Neural cell (in vitro differentiated cells): ENCODE data around the gene TIE1. TPM values are rescaled to one million over a fixed set of nuclear protein-coding genes. Genes with fewer than 3 reads are reported as not detected.

Experiments used
- H2AFZ ChIP-seq: fragments of 200-600, 300-800 bp; sonication (generic), shearing (Covaris generic); 2 replicates; pipeline ENCODE4 v1.6.0; 2014; ENCODE audit warnings: low read depth, mild to moderate bottlenecking, antibody characterized with exemption, low read length, moderate library complexity
- H3F3A ChIP-seq: fragments of 200-600 bp; shearing (Covaris generic); 2 replicates; pipeline ENCODE4 v1.6.1; 2016; ENCODE audit warnings: mild to moderate bottlenecking, moderate library complexity, mixed read lengths, antibody characterized with exemption, low read length; ENCODE audit not compliant: insufficient read depth, poor library complexity, severe bottlenecking
- H3K27ac ChIP-seq: fragments of 200-600, 300-800 bp; sonication (generic), shearing (Covaris generic); 2 replicates; pipeline ENCODE4 v1.5.1; 2014; ENCODE audit warnings: mild to moderate bottlenecking, low read length, moderate library complexity
- H3K27me3 ChIP-seq: fragments of 300-800, 200-600 bp; sonication (generic), shearing (Covaris generic); 2 replicates; pipeline ENCODE4 v1.6.0; 2014; ENCODE audit warnings: mild to moderate bottlenecking, low read depth, low read length, moderate library complexity; ENCODE audit not compliant: insufficient read depth
- H3K36me3 ChIP-seq: fragments of 300-800, 200-600 bp; sonication (generic), shearing (Covaris generic); 2 replicates; pipeline ENCODE4 v1.5.1; 2014; ENCODE audit warnings: mild to moderate bottlenecking, antibody characterized with exemption, low read length, moderate library complexity; ENCODE audit not compliant: insufficient read depth
- H3K4me2 ChIP-seq: fragments of 300-800, 200-600 bp; sonication (generic), shearing (Covaris generic); 2 replicates; pipeline ENCODE4 v1.6.0; 2014; ENCODE audit warnings: mild to moderate bottlenecking, low read length
- H3K4me3 ChIP-seq: fragments of 300-800, 200-600 bp; sonication (generic), shearing (Covaris generic); 2 replicates; pipeline ENCODE4 v1.5.1; 2014; ENCODE audit warnings: mild to moderate bottlenecking, low read length, moderate library complexity
- H3K79me2 ChIP-seq: fragments of 200-600 bp; shearing (Covaris generic); replicated peaks from 2 replicates; pipeline ENCODE4 v1.6.0; 2014; ENCODE audit warnings: mild to moderate bottlenecking, low read length, moderate library complexity; ENCODE audit not compliant: insufficient read depth
- H3K9ac ChIP-seq: fragments of 300-800, 200-600 bp; sonication (generic), shearing (Covaris generic); 2 replicates; pipeline ENCODE4 v1.6.1; 2016; ENCODE audit warnings: mild to moderate bottlenecking, low read length, mixed read lengths
- H3K9me2 ChIP-seq: fragments of 200-600 bp; shearing (Covaris generic); 2 replicates; pipeline ENCODE4 v1.6.1; 2016; ENCODE audit warnings: mild to moderate bottlenecking, low read length, mixed read lengths; ENCODE audit not compliant: insufficient read depth
- H3K9me3 ChIP-seq: fragments of 200-600, 300-800 bp; sonication (generic), shearing (Covaris generic); 2 replicates; pipeline ENCODE4 v1.6.1; 2016; ENCODE audit warnings: mild to moderate bottlenecking, mixed run types, low read length, moderate library complexity, mixed read lengths
- H4K20me1 ChIP-seq: fragments of 200-600 bp; shearing (Covaris generic); 2 replicates; pipeline ENCODE4 v1.6.1; 2016; ENCODE audit warnings: mild to moderate bottlenecking, mixed run types; ENCODE audit not compliant: insufficient read depth
- EP300 ChIP-seq: fragments of 450-650 bp; conservative IDR thresholded peaks from 2 replicates; pipeline ENCODE4 v1.6.1; 2014; ENCODE audit warnings: antibody characterized with exemption, mild to moderate bottlenecking, moderate library complexity; ENCODE audit not compliant: poor library complexity, severe bottlenecking
- EZH2 ChIP-seq: fragments of 200-600, 300-800 bp; shearing (Covaris generic), sonication (generic); IDR thresholded peaks from 2 replicates; pipeline ENCODE4 v1.6.1; 2014; ENCODE audit warnings: antibody characterized with exemption, low read length, borderline replicate concordance, mild to moderate bottlenecking; ENCODE audit not compliant: insufficient read depth, poor library complexity, severe bottlenecking
- MXI1 ChIP-seq: fragments of 450-650 bp; conservative IDR thresholded peaks from 2 replicates; pipeline ENCODE4 v1.6.1; 2014; ENCODE audit warnings: antibody characterized with exemption, mild to moderate bottlenecking; ENCODE audit not compliant: poor library complexity, severe bottlenecking
- POLR2AphosphoS5 ChIP-seq: IDR thresholded peaks from 2 replicates; pipeline ENCODE4 v1.6.1; 2012
- RAD21 ChIP-seq: fragments of 450-650 bp; conservative IDR thresholded peaks from 2 replicates; pipeline ENCODE4 v1.6.1; 2014; ENCODE audit warnings: antibody characterized with exemption, mild to moderate bottlenecking, moderate library complexity
- SMC3 ChIP-seq: fragments of 450-650 bp; conservative IDR thresholded peaks from 2 replicates; pipeline ENCODE4 v1.6.1; 2014; ENCODE audit warnings: antibody characterized with exemption, mild to moderate bottlenecking, moderate library complexity; ENCODE audit not compliant: poor library complexity
- TAF1 ChIP-seq: IDR thresholded peaks from 2 replicates; pipeline ENCODE4 v1.6.1; 2012; ENCODE audit warnings: low read depth
- polyA plus RNA-seq: library from polyadenylated mRNA; depleted of rRNA; stranded (reverse); fragments of >200 nt; gene quantifications from 2 replicates; pipeline ENCODE4 v1.2.3, GENCODE V29; 2014
- TF ChIP-seq, protein P1 (sequence below): fragments of 450-650 bp; IDR thresholded peaks from 2 replicates; pipeline ENCODE4 v1.5.1; 2014; ENCODE audit warnings: antibody characterized with exemption, mild to moderate bottlenecking, moderate library complexity; ENCODE audit not compliant: poor library complexity, severe bottlenecking
- TF ChIP-seq, protein P2 (sequence below): IDR thresholded peaks from 2 replicates; pipeline ENCODE4 v1.6.1; 2012; ENCODE audit warnings: borderline replicate concordance

The TIE1 gene
- polyA plus RNA-seq, 1 donor from 2014 or later, result not detected

DNA sequence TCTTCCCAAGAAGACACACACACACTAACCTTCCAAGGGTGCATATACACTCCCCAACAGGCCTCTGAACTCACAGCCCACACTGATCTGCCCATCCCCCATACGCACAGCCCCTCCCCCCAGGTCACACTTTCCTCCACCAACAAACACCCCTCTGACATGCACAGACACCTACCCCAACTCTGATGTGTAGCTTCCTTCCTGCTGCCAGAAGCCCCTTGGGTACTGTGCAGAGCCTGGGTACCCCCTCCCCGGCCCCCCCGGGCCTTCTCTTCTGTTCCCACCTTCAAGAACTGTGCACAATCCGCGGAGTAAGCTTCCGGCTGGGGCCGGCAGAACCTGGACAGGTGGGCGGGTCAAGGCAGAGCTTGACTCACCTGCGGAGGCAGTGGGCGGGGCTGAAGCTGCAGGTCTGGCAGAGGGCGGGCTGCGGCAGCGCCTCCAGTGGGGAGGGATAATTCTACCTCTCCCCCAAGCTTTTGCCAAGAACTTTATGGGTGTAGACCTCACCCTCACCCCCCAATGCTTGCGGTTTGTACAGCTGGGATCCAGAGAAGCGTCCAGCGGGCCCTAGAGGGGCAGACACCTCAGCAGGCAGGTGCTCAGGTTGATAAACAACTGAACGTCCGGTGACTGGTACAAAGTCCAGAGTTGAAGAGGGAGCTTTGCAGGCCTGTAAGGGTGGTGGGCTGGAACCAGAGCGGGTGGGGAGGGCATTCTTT lies 15.4 kb upstream of the TIE1 start, which contains the start of gene C1orf210:
Gene C1orf210, minus strand, starts transcription at position 313 of the 722 bp plus-strand sequence. CDS start 2,311 bp downstream, outside the sequence.
- Histone ChIP-seq H3K9ac (no peak within 1 kb of the TSS), H2AFZ (no peak within 1 kb of the TSS), H3K27me3 (no peaks in the 10 kb centered on the region), H3K36me3 (no peaks in the 10 kb centered on the region), H4K20me1 (no peaks in the 10 kb centered on the region), H3K79me2 (no peaks in the 10 kb centered on the region), H3K27ac (no peak within 1 kb of the TSS), H3K9me2 (no peaks in the 10 kb centered on the region), H3K4me3 (no peak within 1 kb of the TSS), H3F3A (no peaks in the 10 kb centered on the region), H3K4me2 (no peak within 1 kb of the TSS), H3K9me3 (no peaks in the 10 kb centered on the region)
- TF ChIP-seq, protein P1, sequence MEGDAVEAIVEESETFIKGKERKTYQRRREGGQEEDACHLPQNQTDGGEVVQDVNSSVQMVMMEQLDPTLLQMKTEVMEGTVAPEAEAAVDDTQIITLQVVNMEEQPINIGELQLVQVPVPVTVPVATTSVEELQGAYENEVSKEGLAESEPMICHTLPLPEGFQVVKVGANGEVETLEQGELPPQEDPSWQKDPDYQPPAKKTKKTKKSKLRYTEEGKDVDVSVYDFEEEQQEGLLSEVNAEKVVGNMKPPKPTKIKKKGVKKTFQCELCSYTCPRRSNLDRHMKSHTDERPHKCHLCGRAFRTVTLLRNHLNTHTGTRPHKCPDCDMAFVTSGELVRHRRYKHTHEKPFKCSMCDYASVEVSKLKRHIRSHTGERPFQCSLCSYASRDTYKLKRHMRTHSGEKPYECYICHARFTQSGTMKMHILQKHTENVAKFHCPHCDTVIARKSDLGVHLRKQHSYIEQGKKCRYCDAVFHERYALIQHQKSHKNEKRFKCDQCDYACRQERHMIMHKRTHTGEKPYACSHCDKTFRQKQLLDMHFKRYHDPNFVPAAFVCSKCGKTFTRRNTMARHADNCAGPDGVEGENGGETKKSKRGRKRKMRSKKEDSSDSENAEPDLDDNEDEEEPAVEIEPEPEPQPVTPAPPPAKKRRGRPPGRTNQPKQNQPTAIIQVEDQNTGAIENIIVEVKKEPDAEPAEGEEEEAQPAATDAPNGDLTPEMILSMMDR, result no peak
- TF ChIP-seq MXI1, result no peak
- no peak for TF ChIP-seq RAD21
- no peak for TF ChIP-seq SMC3
- no peak for TF ChIP-seq EP300

DNA sequence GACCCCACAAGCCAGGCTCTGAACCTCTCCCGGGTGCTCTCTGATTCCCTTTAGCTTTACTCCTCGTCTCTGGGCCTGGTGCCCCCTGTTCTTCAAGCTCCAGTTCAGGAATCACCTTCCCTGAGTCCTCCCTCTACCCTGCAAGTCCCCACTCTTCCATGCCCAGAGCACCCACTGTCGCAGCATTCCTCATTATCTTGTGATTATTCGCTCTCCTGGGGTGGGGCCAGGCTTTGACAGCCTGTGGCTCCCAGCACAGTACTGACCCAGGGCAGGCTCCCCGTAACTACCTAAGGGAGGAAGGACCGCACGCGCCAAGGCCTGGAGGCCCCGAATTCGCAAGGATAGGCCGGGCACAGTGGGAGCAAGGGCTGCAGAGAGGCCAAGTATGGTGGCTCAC lies 14.7 kb upstream of the TIE1 start:
- Histone ChIP-seq H3K27ac (no peak overlapping the region), H3K27me3 (no peaks in the 10 kb centered on the region), H3F3A (no peaks in the 10 kb centered on the region), H3K9ac (no peak overlapping the region), H3K4me3 (no peak overlapping the region), H3K9me2 (no peaks in the 10 kb centered on the region), H3K36me3 (no peaks in the 10 kb centered on the region), H2AFZ (no peak overlapping the region), H3K79me2 (no peaks in the 10 kb centered on the region), H3K9me3 (no peaks in the 10 kb centered on the region), H4K20me1 (no peaks in the 10 kb centered on the region), H3K4me2 (no peak overlapping the region)
- no peak for TF ChIP-seq RAD21
- TF ChIP-seq, protein P2, sequence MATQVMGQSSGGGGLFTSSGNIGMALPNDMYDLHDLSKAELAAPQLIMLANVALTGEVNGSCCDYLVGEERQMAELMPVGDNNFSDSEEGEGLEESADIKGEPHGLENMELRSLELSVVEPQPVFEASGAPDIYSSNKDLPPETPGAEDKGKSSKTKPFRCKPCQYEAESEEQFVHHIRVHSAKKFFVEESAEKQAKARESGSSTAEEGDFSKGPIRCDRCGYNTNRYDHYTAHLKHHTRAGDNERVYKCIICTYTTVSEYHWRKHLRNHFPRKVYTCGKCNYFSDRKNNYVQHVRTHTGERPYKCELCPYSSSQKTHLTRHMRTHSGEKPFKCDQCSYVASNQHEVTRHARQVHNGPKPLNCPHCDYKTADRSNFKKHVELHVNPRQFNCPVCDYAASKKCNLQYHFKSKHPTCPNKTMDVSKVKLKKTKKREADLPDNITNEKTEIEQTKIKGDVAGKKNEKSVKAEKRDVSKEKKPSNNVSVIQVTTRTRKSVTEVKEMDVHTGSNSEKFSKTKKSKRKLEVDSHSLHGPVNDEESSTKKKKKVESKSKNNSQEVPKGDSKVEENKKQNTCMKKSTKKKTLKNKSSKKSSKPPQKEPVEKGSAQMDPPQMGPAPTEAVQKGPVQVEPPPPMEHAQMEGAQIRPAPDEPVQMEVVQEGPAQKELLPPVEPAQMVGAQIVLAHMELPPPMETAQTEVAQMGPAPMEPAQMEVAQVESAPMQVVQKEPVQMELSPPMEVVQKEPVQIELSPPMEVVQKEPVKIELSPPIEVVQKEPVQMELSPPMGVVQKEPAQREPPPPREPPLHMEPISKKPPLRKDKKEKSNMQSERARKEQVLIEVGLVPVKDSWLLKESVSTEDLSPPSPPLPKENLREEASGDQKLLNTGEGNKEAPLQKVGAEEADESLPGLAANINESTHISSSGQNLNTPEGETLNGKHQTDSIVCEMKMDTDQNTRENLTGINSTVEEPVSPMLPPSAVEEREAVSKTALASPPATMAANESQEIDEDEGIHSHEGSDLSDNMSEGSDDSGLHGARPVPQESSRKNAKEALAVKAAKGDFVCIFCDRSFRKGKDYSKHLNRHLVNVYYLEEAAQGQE, result no peak
- TF ChIP-seq, protein P1, result no peak
- TF ChIP-seq TAF1, result no peak
- no peak for TF ChIP-seq EP300
- no peak for TF ChIP-seq POLR2AphosphoS5
- no peak for TF ChIP-seq EZH2
- no peak for TF ChIP-seq SMC3
- TF ChIP-seq MXI1, result no peak
